BJ (cell line): ENCODE measurements around the gene NINL. TPM values are rescaled to one million over a fixed set of nuclear protein-coding genes. Genes with fewer than 3 reads are reported as not detected.

Experiments used
- CTCF ChIA-PET: fragments of 350-600 bp; formaldehyde crosslinking; extraction: SDS; loops from one replicate; lab custom pipeline; 2021; ENCODE audit warnings: antibody characterized with exemption, inconsistent platforms; lab: Yijun Ruan, JAX
- POLR2A ChIA-PET: fragments of 300-600 bp; sonication (Branson Sonifier 250); formaldehyde crosslinking; extraction: SDS; loops from one replicate; lab custom pipeline; 2021; ENCODE audit warnings: antibody characterized with exemption; lab: Charles Lee
- DNase-seq: peaks from one replicate; pipeline ENCODE4 v3.0.0-alpha.2; 2011; ENCODE audit warnings: low read depth
- H3K27me3 ChIP-seq: 2 replicates; pipeline ENCODE4 v1.6.0; 2011; ENCODE audit warnings: low read length; ENCODE audit not compliant: control insufficient read depth, insufficient read depth
- H3K36me3 ChIP-seq: 2 replicates; pipeline ENCODE4 v1.5.1; 2011; ENCODE audit warnings: low read length; ENCODE audit not compliant: control insufficient read depth, insufficient read depth
- H3K4me3 ChIP-seq: 2 replicates; pipeline ENCODE4 v1.5.1; 2011; ENCODE audit warnings: low read depth, mild to moderate bottlenecking, control low read depth, low read length
- CTCF ChIP-seq: IDR thresholded peaks from 2 replicates; pipeline ENCODE4 v1.5.1; 2011; ENCODE audit warnings: low read depth, mild to moderate bottlenecking, control low read depth, inconsistent platforms, low read length, moderate library complexity; ENCODE audit not compliant: insufficient read depth
- polyA plus RNA-seq: library from polyadenylated mRNA; depleted of rRNA; stranded (reverse); fragments of >200 nt; gene quantifications from 2 replicates; pipeline ENCODE4 v1.2.3, GENCODE V29; 2011

Gene NINL
- polyA plus RNA-seq, 1 experiment = 6.2 TPM

- no peak for DNase-seq
- no peak for TF ChIP-seq CTCF
- Histone ChIP-seq H3K36me3 (no peaks in the 10 kb centered on the region), H3K4me3 (no peak overlapping the region), H3K27me3 (no peaks in the 10 kb centered on the region)
- ChIA-PET POLR2A (interaction anchor here (0.5 kb wide), 1 partner anchor 118 kb away, joined by 15 read pairs; no protein-coding TSS in a partner anchor), CTCF (interaction anchor here (0.6 to 2.0 kb wide), 2 partner anchors 9 to 70 kb away, joined by 3 to 8 read pairs; no protein-coding TSS in a partner anchor)
Observed at GRCh38 chr20:25549172-25549773, 36.1 kb downstream of the NINL start.

DNA sequence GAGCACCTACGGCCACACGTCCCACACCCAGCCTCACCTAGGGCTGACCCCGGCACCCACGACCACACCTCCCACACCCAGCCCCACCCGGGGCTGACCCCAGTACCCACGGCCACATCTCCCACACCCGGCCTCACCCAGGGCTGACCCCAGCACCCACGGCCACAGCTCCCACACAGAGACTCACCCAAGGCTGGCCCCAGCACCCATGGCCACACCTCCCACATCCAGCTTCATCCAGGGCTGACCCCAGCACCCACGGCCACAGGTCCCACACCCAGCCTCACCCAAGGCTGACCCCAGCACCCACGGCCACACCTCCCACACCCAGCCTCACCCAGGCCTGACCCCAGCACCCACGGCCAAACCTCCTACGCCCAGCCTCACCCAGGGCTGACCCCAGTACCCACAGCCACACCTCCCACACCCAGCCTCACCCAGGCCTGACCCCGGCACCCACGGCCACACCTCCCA lies 36.7 kb downstream of the NINL start:
- DNase-seq = no peak
- H3K27me3 ChIP-seq = no peaks in the 10 kb centered on the region
- CTCF ChIA-PET = interaction anchor here (0.6 to 2.0 kb wide), 2 partner anchors 8 to 71 kb away, joined by 3 to 8 read pairs; no protein-coding TSS in a partner anchor
- no peak overlapping the region for H3K4me3 ChIP-seq
- TF ChIP-seq CTCF = no peak
- no peaks in the 10 kb centered on the region for H3K36me3 ChIP-seq
- POLR2A ChIA-PET = interaction anchor here (0.5 kb wide), 1 partner anchor 118 kb away, joined by 15 read pairs; no protein-coding TSS in a partner anchor

DNA sequence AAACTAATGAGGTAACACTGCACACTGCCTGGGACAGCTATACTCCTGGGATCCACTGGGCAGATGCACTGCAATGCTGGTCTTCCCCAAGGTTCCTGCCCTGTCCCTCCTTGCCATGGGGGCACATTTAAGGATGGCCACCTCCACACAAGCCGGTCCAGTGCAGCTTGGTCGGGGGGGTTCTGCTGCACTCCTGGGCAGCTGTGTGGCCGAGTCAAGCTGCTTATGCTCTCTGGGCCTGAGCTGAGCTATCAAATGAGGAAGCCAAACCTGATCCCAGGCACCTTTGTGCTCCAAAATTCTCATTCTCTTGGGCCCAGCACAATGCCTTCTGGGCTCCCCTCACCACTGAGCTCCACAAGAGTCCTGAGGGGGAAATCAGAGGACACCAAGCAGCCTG lies 37.3 kb downstream of the NINL start:
- Histone ChIP-seq H3K4me3 (no peak overlapping the region), H3K27me3 (no peaks in the 10 kb centered on the region), H3K36me3 (no peaks in the 10 kb centered on the region)
- ChIA-PET CTCF (interaction anchor here (1.0 to 2.0 kb wide), 2 partner anchors 8 to 24 kb away, joined by 3 to 8 read pairs; no protein-coding TSS in a partner anchor), POLR2A (no interaction called here)
- TF ChIP-seq CTCF = no peak
- no peak for DNase-seq

DNA sequence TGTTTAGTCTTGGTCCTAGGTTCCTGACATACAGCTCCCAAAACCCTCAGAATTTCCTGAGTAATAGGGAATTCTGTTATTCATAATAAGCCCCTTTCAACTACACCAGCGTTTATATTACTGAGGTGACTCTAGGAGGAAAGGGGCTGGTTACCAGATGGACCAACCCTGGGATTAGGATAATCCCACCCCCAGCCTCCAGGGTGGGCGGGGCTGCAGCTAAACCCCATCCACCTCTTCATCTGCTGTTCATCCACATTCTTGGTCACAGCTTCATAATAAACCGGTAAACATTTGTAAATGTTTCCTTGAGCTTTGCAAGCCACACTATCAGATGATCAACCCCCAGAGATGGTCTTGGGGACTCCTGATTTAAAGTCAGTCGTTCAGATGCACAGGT lies 38.3 kb downstream of the NINL start:
- Histone ChIP-seq H3K27me3 (no peaks in the 10 kb centered on the region), H3K4me3 (no peak overlapping the region), H3K36me3 (no peaks in the 10 kb centered on the region)
- ChIA-PET CTCF (interaction anchor here (1.0 kb wide), 1 partner anchor 23 kb away, joined by 3 read pairs; no protein-coding TSS in a partner anchor), POLR2A (no interaction called here)
- no peak for TF ChIP-seq CTCF
- DNase-seq = no peak

GRCh38 chr20:25546048-25546447 lies 39.3 kb downstream of the NINL start:
- H3K36me3 ChIP-seq = no peaks in the 10 kb centered on the region
- no peak for TF ChIP-seq CTCF
- DNase-seq = no peak
- ChIA-PET CTCF (no interaction called here), POLR2A (no interaction called here)
- H3K4me3 ChIP-seq = no peak overlapping the region
- H3K27me3 ChIP-seq = no peaks in the 10 kb centered on the region
